Fibroblast of skin of left biceps (primary cell): ENCODE data around the gene RUFY4.
"Not testable (repeated sequence)": the region's sequence is repeated elsewhere in the genome, so short reads cannot be mapped to it uniquely, and the experiment has no call there.

Source experiments
- DNase-seq, 2 experiments: peaks; one replicate each; pipeline ENCODE4 v3.0.0-alpha.2; 2013; ENCODE audit warnings: low read depth in 2 of 2

RUFY4 gene

GRCh38 chr2:218086478-218086877, 17.4 kb downstream of the RUFY4 start:
- no peak for DNase-seq

GRCh38 chr2:218089259-218089658, 20.2 kb downstream of the RUFY4 start:
- no peak for DNase-seq

GRCh38 chr2:218091746-218092145, 22.7 kb downstream of the RUFY4 start:
- DNase-seq: no peak

GRCh38 chr2:218093879-218094278, 24.8 kb downstream of the RUFY4 start:
- DNase-seq: no peak

DNA sequence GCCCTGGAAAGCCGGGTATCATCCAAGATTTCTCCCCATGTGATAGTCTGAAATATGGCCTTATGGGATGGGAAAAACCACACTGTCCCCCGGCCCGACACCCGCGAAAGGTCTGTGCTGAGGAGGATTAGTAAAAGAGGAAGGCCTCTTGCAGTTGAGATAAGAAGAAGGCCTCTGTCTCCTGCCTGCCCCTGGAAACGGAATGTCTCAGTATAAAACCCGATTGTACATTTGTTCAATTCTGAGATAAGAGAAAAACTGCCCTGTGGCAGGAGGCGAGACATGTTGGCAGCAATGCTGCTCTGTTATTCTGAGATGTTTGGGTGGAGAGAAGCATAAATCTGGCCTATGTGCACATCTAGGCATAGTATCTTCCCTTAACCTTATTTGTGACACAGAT, 26.8 kb downstream of the RUFY4 start:
- DNase-seq: no peak

- no peak for DNase-seq
These were observed 28.9 kb downstream of the RUFY4 start for GRCh38 chr2:218097975-218098374.

DNA sequence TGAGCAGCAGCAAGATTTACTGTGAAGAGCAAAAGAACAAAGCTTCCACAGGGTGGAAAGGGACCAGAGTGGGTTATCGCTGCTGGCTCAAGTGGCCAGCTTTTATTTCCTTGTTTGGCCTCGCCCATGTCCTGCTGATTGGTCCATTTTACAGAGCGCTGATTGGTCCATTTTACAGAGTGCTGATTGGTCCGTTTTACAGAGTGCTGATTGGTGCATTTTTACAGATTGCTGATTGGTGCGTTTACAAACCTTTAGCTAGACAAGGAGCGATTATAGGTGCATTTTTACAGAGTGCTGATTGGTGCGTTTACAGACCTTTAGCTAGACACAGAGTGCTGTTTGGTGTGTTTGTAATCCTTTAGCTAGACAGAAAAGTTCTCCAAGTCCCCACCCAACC, 39.8 kb downstream of the RUFY4 start:
- not testable (repeated sequence) for DNase-seq

DNA sequence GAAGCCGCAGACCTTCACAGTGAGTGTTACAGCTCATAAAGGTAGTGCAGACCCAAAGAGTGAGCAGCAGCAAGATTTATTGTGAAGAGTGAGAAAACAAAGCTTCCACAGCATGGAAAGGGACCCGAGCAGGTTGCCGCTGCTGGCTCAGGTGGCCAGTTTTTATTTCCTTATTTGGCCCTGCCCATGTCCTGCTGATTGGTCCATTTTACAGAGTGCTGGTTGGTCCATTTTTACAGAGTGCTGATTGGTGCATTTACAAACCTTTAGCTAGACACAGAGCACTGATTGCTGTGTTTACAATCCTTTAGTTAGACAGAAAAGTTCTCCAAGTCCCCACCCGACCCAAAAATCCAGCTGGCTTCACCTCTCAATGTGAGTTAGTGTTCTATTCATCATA, 52.7 kb downstream of the RUFY4 start:
- not testable (repeated sequence) for DNase-seq

DNA sequence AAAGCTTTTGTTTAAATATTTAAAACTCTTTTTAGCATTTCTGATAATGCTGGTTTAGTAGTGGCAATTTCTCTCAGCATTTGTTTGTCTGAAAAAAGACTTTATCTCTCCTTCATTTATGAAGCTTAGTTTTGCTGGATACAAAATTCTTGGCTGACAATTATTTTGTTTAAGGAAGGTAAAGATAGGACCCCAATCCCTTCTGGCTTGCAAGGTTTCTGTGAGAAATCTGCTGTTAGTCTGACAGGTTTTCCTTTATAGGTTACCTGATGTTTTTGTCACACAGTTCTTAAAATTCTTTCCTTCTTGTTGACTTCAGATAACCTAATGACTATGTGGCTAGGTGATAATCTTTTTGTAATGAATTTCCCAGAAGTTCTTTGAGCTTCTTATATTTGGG, 53.2 kb downstream of the RUFY4 start:
- DNase-seq: not testable (repeated sequence)

- no peak for DNase-seq
These were observed 54.9 kb downstream of the RUFY4 start for GRCh38 chr2:218123986-218124385.

DNA sequence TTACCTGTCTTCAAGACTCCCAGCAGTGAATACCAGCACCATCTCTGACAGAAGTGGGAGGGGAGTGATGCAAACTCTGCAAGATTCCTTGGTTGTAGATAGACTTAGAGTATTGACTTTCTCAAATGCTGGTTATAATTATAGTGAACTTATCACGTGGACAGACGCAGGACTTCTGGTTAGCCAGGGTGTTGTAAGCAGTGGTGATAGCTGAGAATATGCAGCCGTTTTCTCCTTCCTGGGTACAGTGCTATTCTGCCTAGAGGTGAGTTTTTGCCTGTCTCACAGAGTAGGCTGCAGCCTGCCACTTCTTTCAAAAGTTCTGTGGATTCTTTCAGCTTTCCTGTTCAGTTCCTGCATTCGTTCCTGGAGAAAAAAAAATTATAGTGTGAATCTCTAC, 56.0 kb downstream of the RUFY4 start:
- no peak for DNase-seq

DNA sequence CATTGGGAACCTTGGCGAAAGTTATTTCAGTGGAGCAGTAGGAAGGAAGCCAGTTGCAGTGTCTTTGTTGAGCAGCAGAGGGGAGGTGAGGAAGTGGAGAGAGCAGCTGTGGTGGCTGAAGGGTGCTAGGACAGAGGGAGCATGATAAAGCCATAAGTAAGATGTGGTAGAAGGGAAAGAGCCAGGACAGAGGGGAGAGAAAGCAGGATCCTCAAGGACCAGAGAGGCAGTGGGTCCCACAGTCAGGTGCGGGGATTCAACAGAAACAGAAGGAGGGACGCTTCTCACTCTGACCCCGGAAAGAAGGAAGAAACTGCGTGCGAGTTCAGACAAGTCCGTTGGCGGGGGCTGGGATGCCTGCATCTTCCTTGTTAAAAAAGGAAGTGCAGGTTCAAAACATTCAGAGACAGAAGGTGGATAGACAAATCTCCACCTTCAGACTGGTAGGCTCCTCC, 56.6 kb downstream of the RUFY4 start, which contains the start of gene CXCR2:
Gene CXCR2, plus strand, starts transcription at position 403 of the 455 bp plus-strand sequence. CDS start 8,774 bp downstream, outside the sequence.
- no peak for DNase-seq

GRCh38 chr2:218127929-218128455, 58.9 kb downstream of the RUFY4 start:
- no peak for DNase-seq

GRCh38 chr2:218128781-218129457, 59.9 kb downstream of the RUFY4 start:
- DNase-seq: no peak

- DNase-seq: no peak
These were observed 60.5 kb downstream of the RUFY4 start for GRCh38 chr2:218129458-218130135.

DNA sequence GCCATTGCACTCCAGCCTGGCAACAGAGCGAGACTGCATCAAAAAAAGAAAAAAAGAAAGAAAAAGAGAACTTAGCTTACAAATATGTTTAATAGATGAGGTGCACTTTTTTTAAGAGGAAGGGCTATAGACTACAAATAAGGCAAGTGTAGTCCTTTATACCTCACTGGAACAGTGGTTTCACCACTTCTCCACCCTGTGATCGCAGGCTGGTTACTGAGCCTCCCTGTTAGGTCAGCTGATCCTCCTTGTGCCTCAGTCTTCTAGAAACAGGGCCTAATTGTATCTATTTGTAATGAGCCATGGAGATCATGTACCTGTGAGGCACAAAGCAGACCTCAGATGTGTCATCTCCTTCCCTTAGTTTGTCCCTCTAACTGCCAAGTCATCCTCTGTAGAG, 61.3 kb downstream of the RUFY4 start:
- no peak for DNase-seq

GRCh38 chr2:218130822-218131221, 61.8 kb downstream of the RUFY4 start:
- DNase-seq: no peak

DNA sequence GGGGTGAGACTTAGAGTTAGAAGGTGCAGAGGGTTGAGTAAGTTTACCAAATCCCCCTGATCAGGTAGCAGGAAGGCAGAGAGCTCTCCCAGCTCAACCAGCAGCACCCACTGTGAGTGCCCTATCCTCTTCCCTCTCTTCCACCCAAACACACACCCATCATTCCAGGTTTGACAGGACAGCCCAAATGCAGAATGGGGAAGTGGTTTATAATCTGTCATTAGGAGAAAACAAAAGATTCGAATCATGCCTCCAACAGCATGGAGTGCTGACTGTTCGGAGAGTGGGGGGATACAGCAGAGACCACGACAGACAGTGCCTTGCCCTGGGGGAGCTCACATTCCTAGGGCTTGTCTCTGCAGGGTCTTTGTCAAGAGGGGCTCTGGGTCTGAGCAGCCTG, 68.5 kb downstream of the RUFY4 start:
- DNase-seq: no peak

DNA sequence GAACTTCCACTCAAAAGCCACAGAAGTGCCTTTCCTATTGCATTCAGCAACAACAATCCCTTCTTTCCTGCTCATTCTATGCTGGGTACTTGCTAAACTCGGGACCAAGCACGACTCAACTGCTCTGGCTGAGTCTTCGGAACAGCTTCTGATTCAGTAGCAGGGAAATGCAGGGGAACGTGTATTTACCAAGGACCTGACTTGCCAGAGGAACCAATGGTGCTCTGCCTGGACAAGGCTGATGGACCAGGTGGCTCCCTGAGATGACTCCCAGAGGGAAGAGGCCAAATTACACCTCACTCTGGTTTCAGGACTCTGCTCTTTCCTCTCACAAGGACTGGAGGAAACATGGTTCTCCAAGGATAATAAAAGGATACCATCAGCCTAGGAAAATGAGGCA, 69.0 kb downstream of the RUFY4 start:
- no peak for DNase-seq
